ENCODE data around the gene WFS1.
A peak's percentile ranks its signal among the peaks of the same experiment; 100 is the strongest.

The WFS1 gene

GRCh38 chr4:6235012-6235411 lies 34.6 kb upstream of the WFS1 start:
- DNase-seq, result no peak

- DNase-seq, result no peak
Measured at GRCh38 chr4:6235901-6236640, 33.6 kb upstream of the WFS1 start.

- no peak for DNase-seq
Measured at GRCh38 chr4:6236816-6237390, 32.7 kb upstream of the WFS1 start.

- DNase-seq, result no peak
Measured at GRCh38 chr4:6239486-6239885, 30.2 kb upstream of the WFS1 start.

GRCh38 chr4:6239968-6240367 lies 29.7 kb upstream of the WFS1 start:
- no peak for DNase-seq

- DNase-seq, result no peak
Measured at GRCh38 chr4:6241062-6241845, 28.4 kb upstream of the WFS1 start.

- DNase-seq, result no peak
Measured at GRCh38 chr4:6242271-6243029, 27.2 kb upstream of the WFS1 start.

GRCh38 chr4:6245246-6246169 lies 24.1 kb upstream of the WFS1 start:
- no peak for DNase-seq

GRCh38 chr4:6246170-6246634 lies 23.4 kb upstream of the WFS1 start:
- no peak for DNase-seq

GRCh38 chr4:6248394-6248793 lies 21.3 kb upstream of the WFS1 start:
- DNase-seq, result no peak

- DNase-seq, result no peak
Measured at GRCh38 chr4:6250235-6250983, 19.2 kb upstream of the WFS1 start.

GRCh38 chr4:6250984-6251295 lies 18.7 kb upstream of the WFS1 start:
- no peak for DNase-seq

GRCh38 chr4:6251365-6251764 lies 18.3 kb upstream of the WFS1 start:
- no peak for DNase-seq

- DNase-seq, result no peak
Measured at GRCh38 chr4:6252051-6252450, 17.6 kb upstream of the WFS1 start.

GRCh38 chr4:6253111-6253510 lies 16.5 kb upstream of the WFS1 start:
- DNase-seq, result no peak

- no peak for DNase-seq
Measured at GRCh38 chr4:6253961-6254360, 15.7 kb upstream of the WFS1 start.

GRCh38 chr4:6256141-6256540 lies 13.5 kb upstream of the WFS1 start:
- no peak for DNase-seq

- DNase-seq, result peak; percentile 32
Measured at GRCh38 chr4:6257247-6258025, 12.2 kb upstream of the WFS1 start.

GRCh38 chr4:6258026-6258360 lies 11.7 kb upstream of the WFS1 start:
- no peak for DNase-seq

- no peak for DNase-seq
Measured at GRCh38 chr4:6258741-6259140, 10.9 kb upstream of the WFS1 start.

GRCh38 chr4:6259886-6260285 lies 9.8 kb upstream of the WFS1 start:
- no peak for DNase-seq

All from GDM1 (cell line).